ENCODE measurements around the gene MAP2.

Gene MAP2

DNA sequence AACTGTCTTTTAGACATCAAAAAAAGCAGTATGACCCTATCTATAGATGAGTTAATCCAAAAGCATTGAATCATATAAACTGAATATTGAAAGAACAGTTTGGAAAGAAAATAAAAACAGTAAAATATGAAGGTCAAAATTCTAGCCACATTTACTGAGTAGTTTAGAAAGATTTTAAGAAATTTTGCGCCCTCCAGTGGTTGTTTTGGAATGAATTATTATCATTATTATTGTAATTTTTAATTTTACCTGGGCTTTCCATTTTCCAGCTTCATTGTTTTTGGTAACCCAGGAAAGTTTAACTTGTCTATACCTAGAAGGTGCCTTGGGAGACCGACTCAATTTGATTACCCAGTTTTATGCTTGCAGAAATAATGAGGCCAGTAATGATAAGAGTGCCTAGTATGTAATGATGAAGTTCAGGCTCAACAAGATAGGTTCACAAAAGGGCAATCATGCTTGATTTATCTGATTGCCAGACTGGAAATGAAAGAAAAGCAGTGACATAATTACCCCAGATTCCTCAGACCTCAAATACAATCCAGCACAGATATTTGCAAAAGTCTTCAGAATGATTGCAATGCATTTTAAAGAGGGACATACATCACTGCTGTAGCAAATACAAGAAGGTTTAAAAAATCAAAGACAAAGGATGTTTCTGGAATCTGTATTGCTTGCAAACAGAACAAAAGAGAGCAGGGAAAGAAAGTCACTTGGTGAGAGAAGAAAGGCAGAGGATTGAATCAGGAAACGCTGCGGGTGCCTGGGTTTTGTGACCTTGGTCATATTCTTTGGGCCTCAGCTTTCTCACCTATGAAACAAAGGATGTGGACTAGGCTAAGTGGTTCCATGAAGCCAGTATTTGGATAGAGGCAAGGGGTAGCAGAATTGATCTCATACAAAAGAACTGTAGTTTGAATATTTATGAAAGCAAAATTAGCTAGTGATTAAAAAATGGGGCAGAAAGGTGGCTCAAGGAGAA, 153.8 kb downstream of the MAP2 start:
- TF ChIP-seq, protein P1, sequence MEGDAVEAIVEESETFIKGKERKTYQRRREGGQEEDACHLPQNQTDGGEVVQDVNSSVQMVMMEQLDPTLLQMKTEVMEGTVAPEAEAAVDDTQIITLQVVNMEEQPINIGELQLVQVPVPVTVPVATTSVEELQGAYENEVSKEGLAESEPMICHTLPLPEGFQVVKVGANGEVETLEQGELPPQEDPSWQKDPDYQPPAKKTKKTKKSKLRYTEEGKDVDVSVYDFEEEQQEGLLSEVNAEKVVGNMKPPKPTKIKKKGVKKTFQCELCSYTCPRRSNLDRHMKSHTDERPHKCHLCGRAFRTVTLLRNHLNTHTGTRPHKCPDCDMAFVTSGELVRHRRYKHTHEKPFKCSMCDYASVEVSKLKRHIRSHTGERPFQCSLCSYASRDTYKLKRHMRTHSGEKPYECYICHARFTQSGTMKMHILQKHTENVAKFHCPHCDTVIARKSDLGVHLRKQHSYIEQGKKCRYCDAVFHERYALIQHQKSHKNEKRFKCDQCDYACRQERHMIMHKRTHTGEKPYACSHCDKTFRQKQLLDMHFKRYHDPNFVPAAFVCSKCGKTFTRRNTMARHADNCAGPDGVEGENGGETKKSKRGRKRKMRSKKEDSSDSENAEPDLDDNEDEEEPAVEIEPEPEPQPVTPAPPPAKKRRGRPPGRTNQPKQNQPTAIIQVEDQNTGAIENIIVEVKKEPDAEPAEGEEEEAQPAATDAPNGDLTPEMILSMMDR (conservative IDR thresholded peaks at IDR 0.05), result peak; percentile 44
- no peak overlapping the region for H3K27ac ChIP-seq

DNA sequence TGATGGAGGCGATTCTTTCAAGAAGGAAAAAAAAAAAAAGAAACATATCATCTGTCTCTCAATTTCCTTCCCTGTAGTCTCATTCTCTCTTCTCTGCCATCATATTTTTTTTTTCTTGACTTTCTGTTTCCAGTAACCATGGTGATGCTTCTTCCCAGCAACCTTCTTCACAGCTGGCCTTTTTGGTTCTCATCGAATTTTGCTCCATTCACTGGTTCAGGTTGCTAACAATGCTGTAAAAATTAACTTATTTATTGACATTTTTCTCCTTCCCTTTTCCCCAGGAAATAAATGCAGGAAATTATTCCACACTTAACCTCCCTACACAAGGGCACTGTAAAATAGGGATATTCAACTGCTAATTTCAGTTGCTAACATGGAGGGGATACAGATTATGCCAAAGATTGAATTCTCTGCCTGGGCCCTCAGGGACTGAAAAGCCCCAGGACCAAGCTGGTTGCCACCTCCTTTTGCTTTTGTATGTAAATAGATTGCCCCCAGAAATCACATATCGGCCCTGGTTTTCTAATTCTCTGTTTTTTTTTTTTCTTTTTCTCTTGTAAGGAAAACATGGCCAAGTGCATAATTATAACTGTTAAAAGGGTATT, 154.7 kb downstream of the MAP2 start:
- H3K27ac ChIP-seq, result no peak overlapping the region
- TF ChIP-seq, protein P1 (conservative IDR thresholded peaks at IDR 0.05), result no peak

GRCh38 chr2:209579230-209579749, 155.4 kb downstream of the MAP2 start:
- H3K27ac ChIP-seq, result no peak overlapping the region
- TF ChIP-seq, protein P1 (conservative IDR thresholded peaks at IDR 0.05), result no peak

DNA sequence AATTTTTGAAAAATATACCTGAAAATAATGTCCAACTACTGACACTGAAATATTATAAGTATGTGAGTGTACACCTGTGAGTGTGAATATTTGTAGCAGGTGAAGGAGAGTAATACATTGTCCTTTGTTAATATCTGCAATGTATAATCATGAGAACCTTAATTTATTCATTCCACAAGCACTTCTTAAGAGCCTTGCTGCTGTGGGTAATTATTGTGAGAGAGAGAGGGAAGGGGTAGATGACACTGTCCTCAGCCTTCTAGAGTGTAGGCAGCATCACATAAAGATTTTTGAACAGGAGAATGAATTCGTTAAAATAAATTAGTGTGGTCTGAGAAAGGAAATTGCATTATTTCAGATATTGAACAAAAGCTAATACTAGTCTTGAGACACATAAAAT, 157.2 kb downstream of the MAP2 start:
- no peak overlapping the region for H3K27ac ChIP-seq
- TF ChIP-seq, protein P1 (conservative IDR thresholded peaks at IDR 0.05), result no peak

DNA sequence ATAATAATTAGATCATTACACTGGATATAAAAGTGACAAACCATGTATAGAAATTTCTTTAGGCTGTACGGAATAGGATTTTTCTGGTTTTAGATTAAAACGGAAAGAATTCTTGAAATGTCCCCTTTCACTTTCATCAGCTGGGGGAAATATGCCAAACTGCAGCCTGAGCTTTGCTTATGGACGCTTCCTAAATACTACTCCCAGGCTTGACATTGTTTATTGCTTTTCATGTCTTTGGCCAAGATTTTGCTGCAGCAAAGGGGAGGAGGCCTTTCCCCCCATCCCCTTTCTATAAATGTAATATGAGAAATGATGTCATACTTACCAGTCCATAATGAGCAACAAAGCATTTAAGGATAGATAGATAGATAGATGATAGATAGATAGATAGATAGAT, 158.4 kb downstream of the MAP2 start:
- H3K27ac ChIP-seq, result no peak overlapping the region
- TF ChIP-seq, protein P1 (conservative IDR thresholded peaks at IDR 0.05), result no peak

- H3K27ac ChIP-seq, result no peak overlapping the region
- TF ChIP-seq, protein P1 (conservative IDR thresholded peaks at IDR 0.05), result no peak
Measured at GRCh38 chr2:209584472-209584871, 160.6 kb downstream of the MAP2 start.

- TF ChIP-seq, protein P1 (conservative IDR thresholded peaks at IDR 0.05), result no peak
- H3K27ac ChIP-seq, result no peak overlapping the region
Measured at GRCh38 chr2:209584915-209585314, 161.1 kb downstream of the MAP2 start.
